ENCODE measurements around the gene CSRP1. TPM values are rescaled to one million over a fixed set of nuclear protein-coding genes. Genes with fewer than 3 reads are reported as not detected.

Gene CSRP1
- total and polyA plus RNA-seq, 2 of the 13 experiments (the other 11 are each of a cell fraction or from before 2014, with no cell fraction given), result 17.7 to 68.9 TPM

DNA sequence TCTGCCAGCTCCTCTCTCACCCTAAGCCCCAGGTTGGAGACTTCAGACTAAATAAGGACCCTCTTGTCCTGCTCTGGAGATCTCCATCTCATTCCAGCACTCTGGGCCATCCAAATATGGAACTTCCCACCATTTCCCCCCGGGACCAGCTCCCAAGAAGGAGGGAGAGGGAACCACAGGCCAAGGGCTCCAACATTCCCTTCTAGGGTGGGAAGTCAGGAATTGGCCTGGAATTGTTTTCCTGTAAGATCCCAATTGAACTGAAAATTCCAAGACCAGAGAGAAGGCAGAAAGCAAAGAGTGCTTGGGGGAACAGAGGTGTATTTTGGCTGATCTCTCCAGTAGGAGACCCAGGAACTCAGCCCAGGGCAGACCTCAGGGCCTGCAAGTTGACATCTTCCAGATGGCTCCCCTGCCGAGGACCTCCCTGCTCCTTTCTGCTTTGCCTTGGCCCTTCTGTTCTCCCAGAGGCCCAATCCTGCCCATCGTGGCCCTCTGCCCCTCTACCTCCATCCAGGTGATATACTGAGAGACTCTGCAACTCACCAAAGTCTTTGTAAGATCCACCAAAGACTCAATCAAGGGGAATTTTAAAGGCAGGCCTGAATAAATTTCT is 14.9 kb downstream of the CSRP1 start (continued):
- TF ChIP-seq, protein P1, sequence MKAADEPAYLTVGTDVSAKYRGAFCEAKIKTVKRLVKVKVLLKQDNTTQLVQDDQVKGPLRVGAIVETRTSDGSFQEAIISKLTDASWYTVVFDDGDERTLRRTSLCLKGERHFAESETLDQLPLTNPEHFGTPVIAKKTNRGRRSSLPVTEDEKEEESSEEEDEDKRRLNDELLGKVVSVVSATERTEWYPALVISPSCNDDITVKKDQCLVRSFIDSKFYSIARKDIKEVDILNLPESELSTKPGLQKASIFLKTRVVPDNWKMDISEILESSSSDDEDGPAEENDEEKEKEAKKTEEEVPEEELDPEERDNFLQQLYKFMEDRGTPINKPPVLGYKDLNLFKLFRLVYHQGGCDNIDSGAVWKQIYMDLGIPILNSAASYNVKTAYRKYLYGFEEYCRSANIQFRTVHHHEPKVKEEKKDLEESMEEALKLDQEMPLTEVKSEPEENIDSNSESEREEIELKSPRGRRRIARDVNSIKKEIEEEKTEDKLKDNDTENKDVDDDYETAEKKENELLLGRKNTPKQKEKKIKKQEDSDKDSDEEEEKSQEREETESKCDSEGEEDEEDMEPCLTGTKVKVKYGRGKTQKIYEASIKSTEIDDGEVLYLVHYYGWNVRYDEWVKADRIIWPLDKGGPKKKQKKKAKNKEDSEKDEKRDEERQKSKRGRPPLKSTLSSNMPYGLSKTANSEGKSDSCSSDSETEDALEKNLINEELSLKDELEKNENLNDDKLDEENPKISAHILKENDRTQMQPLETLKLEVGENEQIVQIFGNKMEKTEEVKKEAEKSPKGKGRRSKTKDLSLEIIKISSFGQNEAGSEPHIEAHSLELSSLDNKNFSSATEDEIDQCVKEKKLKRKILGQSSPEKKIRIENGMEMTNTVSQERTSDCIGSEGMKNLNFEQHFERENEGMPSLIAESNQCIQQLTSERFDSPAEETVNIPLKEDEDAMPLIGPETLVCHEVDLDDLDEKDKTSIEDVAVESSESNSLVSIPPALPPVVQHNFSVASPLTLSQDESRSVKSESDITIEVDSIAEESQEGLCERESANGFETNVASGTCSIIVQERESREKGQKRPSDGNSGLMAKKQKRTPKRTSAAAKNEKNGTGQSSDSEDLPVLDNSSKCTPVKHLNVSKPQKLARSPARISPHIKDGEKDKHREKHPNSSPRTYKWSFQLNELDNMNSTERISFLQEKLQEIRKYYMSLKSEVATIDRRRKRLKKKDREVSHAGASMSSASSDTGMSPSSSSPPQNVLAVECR (CRISPR knock-in tag; IDR thresholded peaks at IDR 0.05; ENCODE audit: borderline replicate concordance), result no peak
- TF ChIP-seq, protein P2, sequence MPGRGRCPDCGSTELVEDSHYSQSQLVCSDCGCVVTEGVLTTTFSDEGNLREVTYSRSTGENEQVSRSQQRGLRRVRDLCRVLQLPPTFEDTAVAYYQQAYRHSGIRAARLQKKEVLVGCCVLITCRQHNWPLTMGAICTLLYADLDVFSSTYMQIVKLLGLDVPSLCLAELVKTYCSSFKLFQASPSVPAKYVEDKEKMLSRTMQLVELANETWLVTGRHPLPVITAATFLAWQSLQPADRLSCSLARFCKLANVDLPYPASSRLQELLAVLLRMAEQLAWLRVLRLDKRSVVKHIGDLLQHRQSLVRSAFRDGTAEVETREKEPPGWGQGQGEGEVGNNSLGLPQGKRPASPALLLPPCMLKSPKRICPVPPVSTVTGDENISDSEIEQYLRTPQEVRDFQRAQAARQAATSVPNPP (CRISPR knock-in tag; IDR thresholded peaks at IDR 0.05), result no peak
- TF ChIP-seq ZNF570 (CRISPR knock-in tag; IDR thresholded peaks at IDR 0.05; ENCODE audit: borderline replicate concordance) (no peak), PTBP1 (IDR thresholded peaks at IDR 0.05; ENCODE audit: low read depth, low read length, poor library complexity, severe bottlenecking) (no peak), RBFOX2 (IDR thresholded peaks at IDR 0.05; ENCODE audit: low read depth, low read length) (no peak), TAF15 (IDR thresholded peaks at IDR 0.05; ENCODE audit: low read depth, low read length, poor library complexity, severe bottlenecking) (no peak), ZNF136 (CRISPR knock-in tag; IDR thresholded peaks at IDR 0.05; ENCODE audit: low read depth) (no peak), FLYWCH1 (CRISPR knock-in tag; IDR thresholded peaks at IDR 0.05) (no peak), TMF1 (CRISPR knock-in tag; IDR thresholded peaks at IDR 0.05; ENCODE audit: low read depth) (no peak)
- TF ChIP-seq, protein P3, sequence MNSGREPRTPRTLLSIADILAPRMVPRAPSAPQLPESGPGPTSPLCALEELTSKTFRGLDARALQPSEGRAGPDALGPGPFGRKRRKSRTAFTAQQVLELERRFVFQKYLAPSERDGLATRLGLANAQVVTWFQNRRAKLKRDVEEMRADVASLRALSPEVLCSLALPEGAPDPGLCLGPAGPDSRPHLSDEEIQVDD (CRISPR knock-in tag; IDR thresholded peaks at IDR 0.05; ENCODE audit: borderline replicate concordance), result no peak
